Stimulated activated CD4-positive, alpha-beta T cell treated with anti-CD3 and anti-CD28 coated beads, Interleukin-12 subunit alpha, Interleukin-12 subunit beta, amount 100 ng/mL, for 4 hours (primary cell): ENCODE measurements around the gene TLX2.
"Not testable (repeated sequence)": the region's sequence is repeated elsewhere in the genome, so short reads cannot be mapped to it uniquely, and the experiment has no call there.

Experiments
- DNase-seq: peaks from one replicate; pipeline ENCODE4 v3.0.0-alpha.2; 2020

Gene TLX2

DNA sequence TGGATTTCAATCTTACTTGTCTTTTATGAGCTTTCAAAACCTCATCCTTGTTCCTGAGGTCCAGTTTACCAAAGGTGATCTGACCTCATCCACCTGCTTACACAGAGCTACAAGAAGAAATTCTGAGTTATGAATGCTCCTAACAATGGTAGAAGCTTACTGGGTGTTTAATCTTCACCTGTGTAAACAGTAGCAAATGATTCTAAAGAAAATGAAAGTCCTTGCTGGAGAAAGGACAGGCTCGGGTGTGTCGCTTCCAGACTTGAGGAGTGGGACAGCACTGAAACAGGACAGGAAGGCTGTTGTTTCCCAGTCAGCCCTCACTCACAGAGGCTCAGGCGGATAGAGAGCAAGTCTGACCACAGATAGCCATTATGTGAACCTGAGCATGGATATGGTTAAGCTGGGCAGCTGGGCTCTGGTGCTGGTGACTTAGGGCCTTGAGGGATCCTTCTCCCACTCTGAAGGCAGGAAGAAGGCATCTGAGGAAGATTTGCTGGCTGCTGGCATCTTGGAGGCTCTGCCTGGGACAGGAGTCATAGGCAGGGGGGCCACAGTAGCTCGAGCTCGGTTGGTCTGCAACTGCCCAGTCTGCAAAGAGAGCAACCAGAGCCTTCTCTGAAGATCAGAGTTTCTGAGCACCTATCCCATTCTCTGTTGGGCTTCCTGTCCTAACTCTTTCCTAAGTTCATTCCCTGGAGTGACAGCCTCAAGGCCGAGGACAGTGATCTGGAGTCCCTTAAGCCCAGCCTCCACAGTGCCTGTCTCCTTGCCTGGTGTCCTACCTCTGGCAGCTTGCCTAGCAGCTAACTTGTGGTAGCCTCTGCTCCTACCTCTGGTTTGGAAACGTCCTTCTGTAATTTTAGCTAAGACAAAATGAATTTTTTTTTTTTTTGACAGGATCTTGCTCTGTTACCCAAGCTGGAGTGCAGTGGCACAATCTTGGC lies 44.3 kb downstream of the TLX2 start:
- DNase-seq: no peak

GRCh38 chr2:74559912-74560311 lies 45.7 kb downstream of the TLX2 start:
- DNase-seq: no peak

GRCh38 chr2:74560591-74560990 lies 46.3 kb downstream of the TLX2 start:
- no peak for DNase-seq

GRCh38 chr2:74561022-74561421 lies 46.8 kb downstream of the TLX2 start:
- not testable (repeated sequence) for DNase-seq

GRCh38 chr2:74562126-74562775 lies 48.0 kb downstream of the TLX2 start:
- no peak for DNase-seq

- DNase-seq: no peak
These were observed 50.0 kb downstream of the TLX2 start for GRCh38 chr2:74564222-74564621.

GRCh38 chr2:74566076-74566753 lies 52.0 kb downstream of the TLX2 start:
- no peak for DNase-seq

DNA sequence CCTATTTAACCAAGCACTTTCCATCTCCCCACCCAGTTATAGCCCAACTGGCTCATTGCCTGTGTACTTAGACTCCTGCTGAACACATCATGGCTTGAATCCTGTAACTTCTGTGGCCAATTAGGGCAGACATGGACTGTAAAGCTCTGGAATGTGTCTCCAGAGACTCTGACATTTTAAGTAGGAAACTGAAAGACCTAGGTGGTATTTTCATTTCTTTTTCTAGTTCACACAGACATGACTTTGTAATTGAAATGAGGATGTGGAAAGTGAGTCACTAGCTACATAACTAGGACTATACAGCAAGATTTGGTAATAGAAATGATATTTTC lies 52.5 kb downstream of the TLX2 start:
- DNase-seq: no peak
